HCT116 (cell line): Measurements from ENCODE around the gene ABHD16B. TPM values are rescaled to one million over a fixed set of nuclear protein-coding genes. Genes with fewer than 3 reads are reported as not detected.

ENCODE experiments used
- ATAC-seq: fragments of 200-7000 bp; cut with Tn5 transposase; 2 replicates; pipeline ENCODE4 v1.9.1; 2020; ENCODE audit warnings: mild to moderate bottlenecking, moderate library complexity
- BruUV-seq: library from RNA; stranded (reverse); fragments of 400-500 nt; replicated peaks from 2 replicates; lab custom pipeline; 2021; lab: Mats Ljungman, UMichigan
- CTCF ChIA-PET: fragments of 300-600 bp; sonication (Branson Sonifier 250); formaldehyde crosslinking; loops from one replicate; lab custom pipeline; 2021; ENCODE audit warnings: antibody characterized with exemption; lab: Charles Lee
- POLR2A ChIA-PET: fragments of 300-600, 350-600 bp; sonication (Branson Sonifier 250); formaldehyde crosslinking; loops from one replicate; lab custom pipeline; 2021; ENCODE audit warnings: antibody characterized with exemption; lab: Charles Lee
- RAD21 ChIA-PET, 2 experiments: fragments of 300-600 bp; sonication (Branson Sonifier 250); formaldehyde crosslinking; loops; one replicate each; lab custom pipeline; 2023; ENCODE audit warnings: low total read pairs in 2 of 2; ENCODE audit not compliant: uncharacterized antibody in 2 of 2, unreplicated experiment in 2 of 2, low non-redundant PET in 1 of 2; lab: Charles Lee
- DNase-seq: peaks from one replicate; pipeline ENCODE4 v3.0.0-alpha.2; 2010; ENCODE audit warnings: low read depth, low spot score
- H2AFZ ChIP-seq: fragments of 200-600 bp; shearing (Covaris generic), sonication (generic); 2 replicates; pipeline ENCODE4 v1.6.1; 2017; ENCODE audit warnings: low read depth, mixed run types, mixed read lengths, antibody characterized with exemption, low read length; ENCODE audit not compliant: poor library complexity, severe bottlenecking
- H3K27ac ChIP-seq: 2 replicates; pipeline ENCODE4 v1.5.1; 2012; ENCODE audit warnings: low read depth, low read length
- H3K27me3 ChIP-seq: fragments of 200-600 bp; sonication (generic); 2 replicates; pipeline ENCODE4 v1.6.1; 2016; ENCODE audit warnings: mixed run types, low read length, mixed read lengths; ENCODE audit not compliant: insufficient read depth
- H3K36me3 ChIP-seq, 2 experiments: fragments of 200-500 bp in 1 of 2; fragments of 200-600 bp in 1 of 2; sonication (Bioruptor generic) in 1 of 2; sonication (generic) in 1 of 2; 2 replicates each; pipeline versions ENCODE4 v1.5.1 to v1.6.1; 2014 to 2016; ENCODE audit warnings: low read length in 2 of 2, inconsistent platforms in 1 of 2, mixed read lengths in 1 of 2, mixed run types in 1 of 2; ENCODE audit not compliant: insufficient read depth in 2 of 2, control insufficient read depth in 1 of 2
- H3K4me1 ChIP-seq, 2 experiments: fragments of 200-600 bp in 1 of 2; sonication (generic) in 1 of 2; 2 replicates each; pipeline versions ENCODE4 v1.5.1 to v1.6.1; 2012 to 2017; ENCODE audit warnings: low read length in 2 of 2, inconsistent platforms in 1 of 2, mild to moderate bottlenecking in 1 of 2, mixed read lengths in 1 of 2, mixed run types in 1 of 2, moderate library complexity in 1 of 2; ENCODE audit not compliant: insufficient read depth in 2 of 2, control insufficient read depth in 1 of 2
- H3K4me2 ChIP-seq: fragments of 200-600 bp; sonication (generic); 2 replicates; pipeline ENCODE4 v1.6.1; 2017; ENCODE audit warnings: mixed run types, low read length, mixed read lengths
- H3K4me3 ChIP-seq, 2 experiments: fragments of 200-600 bp in 1 of 2; sonication (generic) in 1 of 2; replicated peaks in 1 of 2; 2 replicates each; pipeline ENCODE4 v1.5.1; 2011 to 2016; ENCODE audit warnings: low read length in 2 of 2, control low read depth in 1 of 2, low read depth in 1 of 2, mild to moderate bottlenecking in 1 of 2, mixed read lengths in 1 of 2, mixed run types in 1 of 2
- H3K79me2 ChIP-seq: fragments of 200-600 bp; sonication (generic); 2 replicates; pipeline ENCODE4 v1.6.1; 2017; ENCODE audit warnings: mild to moderate bottlenecking, mixed run types, low read length, moderate library complexity, mixed read lengths; ENCODE audit not compliant: insufficient read depth
- H3K9ac ChIP-seq: fragments of 200-600 bp; sonication (generic); 2 replicates; pipeline ENCODE4 v1.6.1; 2016; ENCODE audit warnings: low read length, mixed read lengths
- H3K9me2 ChIP-seq: fragments of 200-600 bp; sonication (generic), shearing (Covaris generic); 2 replicates; pipeline ENCODE4 v1.6.1; 2017; ENCODE audit warnings: mixed run types, mild to moderate bottlenecking, moderate library complexity; ENCODE audit not compliant: insufficient read depth
- H3K9me3 ChIP-seq, 2 experiments: fragments of 200-500 bp in 1 of 2; fragments of 200-600 bp in 1 of 2; sonication (Bioruptor generic) in 1 of 2; sonication (generic) in 1 of 2; 2 replicates each; pipeline ENCODE4 v1.6.1; 2014 to 2017; ENCODE audit warnings: low read length in 2 of 2, mixed read lengths in 2 of 2, inconsistent platforms in 1 of 2, low read depth in 1 of 2, mild to moderate bottlenecking in 1 of 2, mixed run types in 1 of 2, moderate library complexity in 1 of 2; ENCODE audit not compliant: control insufficient read depth in 1 of 2, insufficient read depth in 1 of 2
- H4K20me1 ChIP-seq: fragments of 200-600 bp; sonication (generic), shearing (Covaris generic); 2 replicates; pipeline ENCODE4 v1.6.1; 2017; ENCODE audit warnings: mixed run types, mild to moderate bottlenecking, moderate library complexity; ENCODE audit not compliant: insufficient read depth
- CBX3 ChIP-seq: IDR thresholded peaks from 2 replicates; pipeline ENCODE4 v1.6.1; 2012; ENCODE audit warnings: low read depth
- CEBPB ChIP-seq: IDR thresholded peaks from 2 replicates; pipeline ENCODE4 v1.6.1; 2012; ENCODE audit warnings: low read depth
- CTCF ChIP-seq, 3 experiments: fragments of 200-600 bp in 1 of 3; sonication (generic) in 1 of 3; IDR thresholded peaks in 2 of 3; conservative IDR thresholded peaks in 1 of 3; 2 replicates each; pipeline ENCODE4 v1.5.1; 2012 to 2017; ENCODE audit warnings: low read depth in 2 of 3, low read length in 2 of 3, antibody characterized with exemption in 1 of 3, borderline replicate concordance in 1 of 3, control low read depth in 1 of 3, mild to moderate bottlenecking in 1 of 3, mixed read lengths in 1 of 3, mixed run types in 1 of 3, moderate library complexity in 1 of 3; ENCODE audit not compliant: insufficient read depth in 1 of 3
- EZH2 ChIP-seq: fragments of 200-600 bp; sonication (generic); IDR thresholded peaks from 2 replicates; pipeline ENCODE4 v1.6.1; 2017; ENCODE audit warnings: antibody characterized with exemption, mixed run types
- POLR2A ChIP-seq: IDR thresholded peaks from 2 replicates; pipeline ENCODE4 v1.7.0; 2011; ENCODE audit warnings: borderline replicate concordance; ENCODE audit not compliant: insufficient read depth, insufficient read length; ENCODE audit errors: extremely low read depth
- POLR2AphosphoS5 ChIP-seq: IDR thresholded peaks from 2 replicates; pipeline ENCODE4 v1.6.1; 2011; ENCODE audit warnings: mild to moderate bottlenecking, low read depth, low read length, moderate library complexity
- REST ChIP-seq: IDR thresholded peaks from 2 replicates; pipeline ENCODE4 v1.6.1; 2012; ENCODE audit warnings: low read depth
- SIN3A ChIP-seq: IDR thresholded peaks from 2 replicates; pipeline ENCODE4 v1.6.1; 2012; ENCODE audit warnings: low read depth
- ZBTB33 ChIP-seq: IDR thresholded peaks from 2 replicates; pipeline ENCODE4 v1.6.1; 2011; ENCODE audit warnings: mild to moderate bottlenecking, low read length, moderate library complexity; ENCODE audit not compliant: insufficient replicate concordance; ENCODE audit errors: extremely low read depth
- intact Hi-C: fragments of 100-400 bp; cut with micrococcal nuclease; formaldehyde crosslinking; loops from 2 replicates; pipeline ENCODE4 v1.10.0; 2022
- total RNA-seq: library from RNA; stranded (reverse); gene quantifications from one replicate; pipeline ENCODE4 v1.2.1, GENCODE V29; 2021; ENCODE audit not compliant: unreplicated experiment

Gene ABHD16B
- total RNA-seq, 1 experiment from 2014 or later, result not detected

GRCh38 chr20:63837479-63837878 lies 23.8 kb upstream of the ABHD16B start:
- Histone ChIP-seq H3K27ac (no peak overlapping the region), H3K4me2 (no peak overlapping the region), H3K4me1 (peaks cover 18 to 21% of the 10 kb centered on the region in 2 experiments), H3K9ac (no peak overlapping the region), H3K36me3 (no peaks in the 10 kb centered on the region), H3K27me3 (no peaks in the 10 kb centered on the region), H3K79me2 (no peaks in the 10 kb centered on the region), H4K20me1 (no peaks in the 10 kb centered on the region), H2AFZ (no peak overlapping the region), H3K9me2 (no peaks in the 10 kb centered on the region), H3K9me3 (no peaks in the 10 kb centered on the region), H3K4me3 (no peak overlapping the region)
- RAD21 ChIA-PET, result no interaction called here
- BruUV-seq, result no TSS peak
- intact Hi-C loops, result no loop called here
- POLR2A ChIA-PET, result no interaction called here
- TF ChIP-seq CEBPB (no peak), EZH2 (no peak), REST (no peak), POLR2A (no peak), CBX3 (no peak), SIN3A (no peak), ZBTB33 (no peak), POLR2AphosphoS5 (no peak), CTCF (IDR thresholded peaks at IDR 0.05 in 2 of 3, conservative IDR thresholded peaks at IDR 0.05 in 1 of 3; ENCODE audit: borderline replicate concordance in 1 of 3, insufficient read depth in 1 of 3, low read depth in 2 of 3, low read length in 2 of 3) (no peak)
- CTCF ChIA-PET, result no interaction called here
- DNase-seq, result no peak
- ATAC-seq, result no peak
